MM.1S (cell line): Measurements from ENCODE around the gene NCOA1.
"Not testable (repeated sequence)": the region's sequence is repeated elsewhere in the genome, so short reads cannot be mapped to it uniquely, and the experiment has no call there.

Source experiments
- DNase-seq: peaks from one replicate; pipeline ENCODE4 v3.0.0-alpha.2; 2015
- H2AFZ ChIP-seq: fragments of 300-600 bp; sonication (generic); 2 replicates; pipeline ENCODE4 v1.6.0; 2016; ENCODE audit warnings: antibody characterized with exemption, low read length
- H3F3A ChIP-seq: fragments of 300-600 bp; sonication (generic); 2 replicates; pipeline ENCODE4 v1.6.1; 2016; ENCODE audit warnings: mild to moderate bottlenecking, antibody characterized with exemption, low read length, moderate library complexity, mixed read lengths; ENCODE audit not compliant: insufficient read depth
- H3K27ac ChIP-seq: fragments of 300-600 bp; sonication (generic); 2 replicates; pipeline ENCODE4 v1.5.1; 2016; ENCODE audit warnings: mild to moderate bottlenecking, low read length
- H3K27me3 ChIP-seq: fragments of 300-600 bp; sonication (generic); replicated peaks from 2 replicates; pipeline ENCODE4 v1.6.0; 2016; ENCODE audit warnings: low read length; ENCODE audit not compliant: insufficient read depth
- H3K36me3 ChIP-seq: fragments of 300-600 bp; sonication (generic); replicated peaks from 2 replicates; pipeline ENCODE4 v1.6.1; 2016; ENCODE audit warnings: mild to moderate bottlenecking, low read length, mixed read lengths; ENCODE audit not compliant: insufficient read depth
- H3K4me1 ChIP-seq: fragments of 300-600 bp; sonication (generic); 2 replicates; pipeline ENCODE4 v1.6.1; 2016; ENCODE audit warnings: low read length, mixed read lengths
- H3K4me2 ChIP-seq: fragments of 300-600 bp; sonication (generic); 2 replicates; pipeline ENCODE4 v1.6.0; 2016; ENCODE audit warnings: low read depth, low read length
- H3K4me3 ChIP-seq: fragments of 300-600 bp; sonication (generic); 2 replicates; pipeline ENCODE4 v1.5.1; 2016; ENCODE audit warnings: low read length, mixed read lengths
- H3K79me2 ChIP-seq: fragments of 300-600 bp; sonication (generic); 2 replicates; pipeline ENCODE4 v1.6.1; 2016; ENCODE audit warnings: mixed run types, low read length, mixed read lengths
- H3K9ac ChIP-seq: fragments of 300-600 bp; sonication (generic); 2 replicates; pipeline ENCODE4 v1.6.1; 2016; ENCODE audit warnings: low read length, mixed read lengths
- H3K9me2 ChIP-seq: fragments of 300-600 bp; sonication (generic); replicated peaks from 2 replicates; pipeline ENCODE4 v1.6.1; 2016; ENCODE audit warnings: mild to moderate bottlenecking, low read length, mixed read lengths; ENCODE audit not compliant: insufficient read depth
- H3K9me3 ChIP-seq: fragments of 300-600 bp; sonication (generic); replicated peaks from 2 replicates; pipeline ENCODE4 v1.6.1; 2016; ENCODE audit warnings: mild to moderate bottlenecking, low read length, mixed read lengths; ENCODE audit not compliant: insufficient read depth
- H4K20me1 ChIP-seq: fragments of 300-600 bp; sonication (generic); 2 replicates; pipeline ENCODE4 v1.6.1; 2016; ENCODE audit warnings: mild to moderate bottlenecking, low read length, moderate library complexity, mixed read lengths; ENCODE audit not compliant: insufficient read depth
- EZH2 ChIP-seq: fragments of 300-600 bp; sonication (generic); optimal IDR thresholded peaks from 2 replicates; pipeline ENCODE3; 2017; ENCODE audit warnings: low read depth, mild to moderate bottlenecking, antibody characterized with exemption, low read length, mixed read lengths
- EZH2phosphoT487 ChIP-seq: fragments of 300-600 bp; sonication (generic); IDR thresholded peaks from 2 replicates; pipeline ENCODE4 v1.6.1; 2018; ENCODE audit warnings: antibody characterized with exemption, low read length
- TF ChIP-seq, protein P1 (sequence below): fragments of 300-600 bp; sonication (generic); IDR thresholded peaks from 2 replicates; pipeline ENCODE4 v1.5.1; 2016; ENCODE audit warnings: antibody characterized with exemption, low read length, mixed read lengths

NCOA1 gene

GRCh38 chr2:24533574-24533973 is 42.5 kb downstream of the NCOA1 start:
- not testable (repeated sequence) for DNase-seq, H3F3A ChIP-seq, H3K9me3 ChIP-seq, H2AFZ ChIP-seq, H3K9me2 ChIP-seq, H3K27me3 ChIP-seq, H3K79me2 ChIP-seq, H3K4me2 ChIP-seq, H4K20me1 ChIP-seq, H3K36me3 ChIP-seq, H3K27ac ChIP-seq, H3K9ac ChIP-seq, H3K4me1 ChIP-seq, H3K4me3 ChIP-seq

DNA sequence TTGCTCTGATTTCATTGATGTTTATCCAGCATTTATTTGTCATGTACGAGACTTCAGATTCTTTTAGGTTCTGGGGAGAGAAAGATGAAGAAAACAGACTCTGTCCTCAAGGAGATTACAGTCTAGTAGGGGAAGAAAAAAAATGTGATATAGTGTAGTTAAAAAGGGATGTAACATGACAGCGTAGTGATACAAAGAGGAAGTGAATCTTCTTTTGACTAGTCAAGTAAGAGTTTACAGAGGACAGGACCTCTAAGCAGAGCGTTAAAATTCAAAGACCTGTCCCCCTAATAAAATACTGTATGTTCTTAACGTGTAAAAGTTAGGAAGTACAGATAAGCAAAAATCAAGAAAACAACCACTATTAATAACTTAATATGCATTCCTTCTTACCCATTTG is 47.7 kb downstream of the NCOA1 start:
- Histone ChIP-seq H3K9me2 (no peaks in the 10 kb centered on the region), H3K79me2 (no peaks in the 10 kb centered on the region), H4K20me1 (no peaks in the 10 kb centered on the region), H3F3A (no peaks in the 10 kb centered on the region), H2AFZ (no peak overlapping the region), H3K36me3 (no peaks in the 10 kb centered on the region), H3K4me1 (no peaks in the 10 kb centered on the region), H3K4me3 (no peak overlapping the region), H3K27ac (no peak overlapping the region), H3K27me3 (no peaks in the 10 kb centered on the region), H3K9ac (no peak overlapping the region), H3K9me3 (no peaks in the 10 kb centered on the region), H3K4me2 (no peak overlapping the region)
- TF ChIP-seq, protein P1, sequence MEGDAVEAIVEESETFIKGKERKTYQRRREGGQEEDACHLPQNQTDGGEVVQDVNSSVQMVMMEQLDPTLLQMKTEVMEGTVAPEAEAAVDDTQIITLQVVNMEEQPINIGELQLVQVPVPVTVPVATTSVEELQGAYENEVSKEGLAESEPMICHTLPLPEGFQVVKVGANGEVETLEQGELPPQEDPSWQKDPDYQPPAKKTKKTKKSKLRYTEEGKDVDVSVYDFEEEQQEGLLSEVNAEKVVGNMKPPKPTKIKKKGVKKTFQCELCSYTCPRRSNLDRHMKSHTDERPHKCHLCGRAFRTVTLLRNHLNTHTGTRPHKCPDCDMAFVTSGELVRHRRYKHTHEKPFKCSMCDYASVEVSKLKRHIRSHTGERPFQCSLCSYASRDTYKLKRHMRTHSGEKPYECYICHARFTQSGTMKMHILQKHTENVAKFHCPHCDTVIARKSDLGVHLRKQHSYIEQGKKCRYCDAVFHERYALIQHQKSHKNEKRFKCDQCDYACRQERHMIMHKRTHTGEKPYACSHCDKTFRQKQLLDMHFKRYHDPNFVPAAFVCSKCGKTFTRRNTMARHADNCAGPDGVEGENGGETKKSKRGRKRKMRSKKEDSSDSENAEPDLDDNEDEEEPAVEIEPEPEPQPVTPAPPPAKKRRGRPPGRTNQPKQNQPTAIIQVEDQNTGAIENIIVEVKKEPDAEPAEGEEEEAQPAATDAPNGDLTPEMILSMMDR = no peak
- TF ChIP-seq EZH2phosphoT487 = no peak
- no peak for TF ChIP-seq EZH2
- DNase-seq = no peak

DNA sequence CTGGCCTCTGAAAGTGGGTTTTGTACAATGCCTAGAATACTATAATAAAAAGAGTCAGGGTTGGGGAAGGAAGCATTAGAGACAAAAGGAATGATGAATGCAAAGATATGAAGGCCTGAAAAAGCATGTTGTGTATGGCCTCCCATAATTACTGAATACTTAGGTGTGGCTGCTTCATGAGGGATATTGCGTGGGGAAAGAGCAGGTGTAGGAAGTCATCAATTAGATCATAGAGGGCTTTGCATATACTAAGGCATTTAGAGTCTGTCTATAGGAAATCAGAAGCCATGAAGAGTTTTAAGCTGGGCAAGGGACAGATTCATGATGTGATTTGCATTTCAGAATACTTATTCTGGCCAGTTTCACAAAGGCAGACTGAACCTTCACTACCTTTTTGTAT is 48.2 kb downstream of the NCOA1 start:
- H3K79me2 ChIP-seq = no peaks in the 10 kb centered on the region
- H2AFZ ChIP-seq = no peak overlapping the region
- DNase-seq = no peak
- no peak overlapping the region for H3K9ac ChIP-seq
- H4K20me1 ChIP-seq = no peaks in the 10 kb centered on the region
- TF ChIP-seq, protein P1 = no peak
- TF ChIP-seq EZH2 (no peak), EZH2phosphoT487 (no peak)
- no peaks in the 10 kb centered on the region for H3K9me2 ChIP-seq
- no peak overlapping the region for H3K27ac ChIP-seq
- no peak overlapping the region for H3K4me3 ChIP-seq
- no peaks in the 10 kb centered on the region for H3K9me3 ChIP-seq
- no peaks in the 10 kb centered on the region for H3K27me3 ChIP-seq
- H3K4me1 ChIP-seq = no peaks in the 10 kb centered on the region
- H3K36me3 ChIP-seq = no peaks in the 10 kb centered on the region
- no peaks in the 10 kb centered on the region for H3F3A ChIP-seq
- no peak overlapping the region for H3K4me2 ChIP-seq

GRCh38 chr2:24540011-24540477 is 49.0 kb downstream of the NCOA1 start:
- H3K9ac ChIP-seq = no peak overlapping the region
- no peak for DNase-seq
- no peaks in the 10 kb centered on the region for H3K79me2 ChIP-seq
- H3K27me3 ChIP-seq = no peaks in the 10 kb centered on the region
- H3K4me3 ChIP-seq = no peak overlapping the region
- no peak for TF ChIP-seq EZH2phosphoT487
- TF ChIP-seq, protein P1 = no peak
- no peak for TF ChIP-seq EZH2
- no peak overlapping the region for H2AFZ ChIP-seq
- no peaks in the 10 kb centered on the region for H4K20me1 ChIP-seq
- no peak overlapping the region for H3K27ac ChIP-seq
- no peaks in the 10 kb centered on the region for H3K9me3 ChIP-seq
- no peaks in the 10 kb centered on the region for H3K9me2 ChIP-seq
- H3K4me1 ChIP-seq = no peaks in the 10 kb centered on the region
- H3K36me3 ChIP-seq = no peaks in the 10 kb centered on the region
- H3F3A ChIP-seq = no peaks in the 10 kb centered on the region
- no peak overlapping the region for H3K4me2 ChIP-seq
